Measurements from ENCODE around the gene ASB5. TPM values are rescaled to one million over a fixed set of nuclear protein-coding genes. Genes with fewer than 3 reads are reported as not detected.

Gene ASB5
- polyA plus RNA-seq, 1 donor = 128 TPM

- peak; percentile 30 for DNase-seq
These were observed 8.3 kb upstream of the ASB5 start for GRCh38 chr4:176277162-176277904.

GRCh38 chr4:176276710-176277109 is 7.7 kb upstream of the ASB5 start:
- DNase-seq = no peak

GRCh38 chr4:176274441-176274840 is 5.4 kb upstream of the ASB5 start:
- DNase-seq = no peak

GRCh38 chr4:176273736-176274135 is 4.7 kb upstream of the ASB5 start:
- no peak for DNase-seq

- no peak for DNase-seq
These were observed 3.8 kb upstream of the ASB5 start for GRCh38 chr4:176272799-176273198.

GRCh38 chr4:176271749-176272148 is 2.7 kb upstream of the ASB5 start:
- DNase-seq = no peak

GRCh38 chr4:176270669-176271068 is 1.6 kb upstream of the ASB5 start:
- DNase-seq = no peak

GRCh38 chr4:176266026-176266425 is 3.0 kb downstream of the ASB5 start:
- DNase-seq = no peak

GRCh38 chr4:176262243-176262642 is 6.8 kb downstream of the ASB5 start:
- DNase-seq = no peak

- no peak for DNase-seq
These were observed 7.5 kb downstream of the ASB5 start for GRCh38 chr4:176261481-176261880.

GRCh38 chr4:176261018-176261417 is 8.0 kb downstream of the ASB5 start:
- DNase-seq = no peak

- no peak for DNase-seq
These were observed 9.5 kb downstream of the ASB5 start for GRCh38 chr4:176259330-176260090.

GRCh38 chr4:176258135-176258534 is 10.9 kb downstream of the ASB5 start:
- no peak for DNase-seq

- no peak for DNase-seq
These were observed 12.1 kb downstream of the ASB5 start for GRCh38 chr4:176256921-176257320.

GRCh38 chr4:176242764-176243347 is 26.2 kb downstream of the ASB5 start:
- DNase-seq = no peak

- no peak for DNase-seq
These were observed 27.3 kb downstream of the ASB5 start for GRCh38 chr4:176241703-176242102.

- DNase-seq = no peak
These were observed 30.2 kb downstream of the ASB5 start for GRCh38 chr4:176238826-176239225.

- peak; percentile 33 for DNase-seq
These were observed 30.8 kb downstream of the ASB5 start for GRCh38 chr4:176238157-176238610.

GRCh38 chr4:176236946-176237345 is 32.1 kb downstream of the ASB5 start:
- DNase-seq = no peak

GRCh38 chr4:176230836-176231235 is 38.2 kb downstream of the ASB5 start:
- DNase-seq = no peak

GRCh38 chr4:176229645-176230044 is 39.4 kb downstream of the ASB5 start:
- no peak for DNase-seq

- DNase-seq = no peak
These were observed 42.3 kb downstream of the ASB5 start for GRCh38 chr4:176226736-176227135.

GRCh38 chr4:176223561-176223960 is 45.5 kb downstream of the ASB5 start:
- no peak for DNase-seq

GRCh38 chr4:176222149-176222548 is 46.9 kb downstream of the ASB5 start:
- no peak for DNase-seq
